Measurements from ENCODE around the gene VASP. TPM values are rescaled to one million over a fixed set of nuclear protein-coding genes. Genes with fewer than 3 reads are reported as not detected.

VASP gene
- total and polyA plus RNA-seq, 9 of the 15 experiments (the other 6 are each of a cell fraction or from before 2014, with no cell fraction given), result 16.7 to 261 (median 112) TPM

- TF ChIP-seq ZNF77 (CRISPR knock-in tag; IDR thresholded peaks at IDR 0.05) (no peak), EP400 (IDR thresholded peaks at IDR 0.05) (peak; percentile 55; the same call in 1 of the 2 replicates), PCBP2 (IDR thresholded peaks at IDR 0.05; ENCODE audit: low read depth, low read length, poor library complexity, severe bottlenecking) (no peak), ZNF316 (IDR thresholded peaks at IDR 0.05) (no peak), E2F3 (CRISPR knock-in tag; IDR thresholded peaks at IDR 0.05) (no peak), SREBF1 (IDR thresholded peaks at IDR 0.05; ENCODE audit: borderline replicate concordance, low read depth, low read length) (no peak), ZNF780A (CRISPR knock-in tag; IDR thresholded peaks at IDR 0.05) (no peak), ZNF830 (CRISPR knock-in tag; IDR thresholded peaks at IDR 0.05) (no peak), RBM15 (IDR thresholded peaks at IDR 0.05; ENCODE audit: insufficient read depth, low read length) (no peak), JUND (IDR thresholded peaks at IDR 0.05; ENCODE audit: borderline replicate concordance, low read depth, low read length) (no peak), JUND (tag; IDR thresholded peaks at IDR 0.05; ENCODE audit: borderline replicate concordance, low read depth, low read length) (no peak; the same call in 2 of the 3 replicates), PURB (CRISPR knock-in tag; IDR thresholded peaks at IDR 0.05; ENCODE audit: low read depth) (no peak), ZNF589 (CRISPR knock-in tag; IDR thresholded peaks at IDR 0.05; ENCODE audit: low read depth) (no peak), CEBPB (tag; IDR thresholded peaks at IDR 0.05) (no peak), TSC22D4 (tag; IDR thresholded peaks at IDR 0.05) (no peak), POLR2AphosphoS2 (IDR thresholded peaks at IDR 0.05; ENCODE audit: low read length) (no peak), NBN (IDR thresholded peaks at IDR 0.05; ENCODE audit: low read depth) (no peak), CBFB (CRISPR knock-in tag; IDR thresholded peaks at IDR 0.05) (no peak), MBD2 (IDR thresholded peaks at IDR 0.05; ENCODE audit: borderline replicate concordance, low read depth) (peak; percentile 53; the same call in 1 of the 2 replicates), HNRNPK (IDR thresholded peaks at IDR 0.05; ENCODE audit: low read depth, low read length, poor library complexity, severe bottlenecking) (no peak), NR2F6 (CRISPR knock-in tag; IDR thresholded peaks at IDR 0.05) (no peak), MCM3 (IDR thresholded peaks at IDR 0.05) (no peak), ZNF436 (CRISPR knock-in tag; IDR thresholded peaks at IDR 0.05) (no peak), ZNF165 (CRISPR knock-in tag; IDR thresholded peaks at IDR 0.05; ENCODE audit: borderline replicate concordance) (no peak), ZNF778 (CRISPR knock-in tag; IDR thresholded peaks at IDR 0.05) (no peak), ZNF644 (tag; IDR thresholded peaks at IDR 0.05; ENCODE audit: low read depth) (no peak), CREBBP (IDR thresholded peaks at IDR 0.05; ENCODE audit: low read depth, low read length) (no peak)
- TF ChIP-seq, protein P1, sequence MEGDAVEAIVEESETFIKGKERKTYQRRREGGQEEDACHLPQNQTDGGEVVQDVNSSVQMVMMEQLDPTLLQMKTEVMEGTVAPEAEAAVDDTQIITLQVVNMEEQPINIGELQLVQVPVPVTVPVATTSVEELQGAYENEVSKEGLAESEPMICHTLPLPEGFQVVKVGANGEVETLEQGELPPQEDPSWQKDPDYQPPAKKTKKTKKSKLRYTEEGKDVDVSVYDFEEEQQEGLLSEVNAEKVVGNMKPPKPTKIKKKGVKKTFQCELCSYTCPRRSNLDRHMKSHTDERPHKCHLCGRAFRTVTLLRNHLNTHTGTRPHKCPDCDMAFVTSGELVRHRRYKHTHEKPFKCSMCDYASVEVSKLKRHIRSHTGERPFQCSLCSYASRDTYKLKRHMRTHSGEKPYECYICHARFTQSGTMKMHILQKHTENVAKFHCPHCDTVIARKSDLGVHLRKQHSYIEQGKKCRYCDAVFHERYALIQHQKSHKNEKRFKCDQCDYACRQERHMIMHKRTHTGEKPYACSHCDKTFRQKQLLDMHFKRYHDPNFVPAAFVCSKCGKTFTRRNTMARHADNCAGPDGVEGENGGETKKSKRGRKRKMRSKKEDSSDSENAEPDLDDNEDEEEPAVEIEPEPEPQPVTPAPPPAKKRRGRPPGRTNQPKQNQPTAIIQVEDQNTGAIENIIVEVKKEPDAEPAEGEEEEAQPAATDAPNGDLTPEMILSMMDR (IDR thresholded peaks at IDR 0.05 in 2 of 3, conservative IDR thresholded peaks at IDR 0.05 in 1 of 3; ENCODE audit: insufficient read depth in 2 of 3, low read depth in 1 of 3, low read length in 3 of 3), result no peak
- TF ChIP-seq, protein P2, sequence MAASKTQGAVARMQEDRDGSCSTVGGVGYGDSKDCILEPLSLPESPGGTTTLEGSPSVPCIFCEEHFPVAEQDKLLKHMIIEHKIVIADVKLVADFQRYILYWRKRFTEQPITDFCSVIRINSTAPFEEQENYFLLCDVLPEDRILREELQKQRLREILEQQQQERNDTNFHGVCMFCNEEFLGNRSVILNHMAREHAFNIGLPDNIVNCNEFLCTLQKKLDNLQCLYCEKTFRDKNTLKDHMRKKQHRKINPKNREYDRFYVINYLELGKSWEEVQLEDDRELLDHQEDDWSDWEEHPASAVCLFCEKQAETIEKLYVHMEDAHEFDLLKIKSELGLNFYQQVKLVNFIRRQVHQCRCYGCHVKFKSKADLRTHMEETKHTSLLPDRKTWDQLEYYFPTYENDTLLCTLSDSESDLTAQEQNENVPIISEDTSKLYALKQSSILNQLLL (CRISPR knock-in tag; IDR thresholded peaks at IDR 0.05; ENCODE audit: borderline replicate concordance), result no peak
These were observed 14.4 kb upstream of the VASP start (continued) for GRCh38 chr19:45492627-45493470.

Measured in K562 (cell line).